ENCODE data around the gene KIAA2012.

The KIAA2012 gene

DNA sequence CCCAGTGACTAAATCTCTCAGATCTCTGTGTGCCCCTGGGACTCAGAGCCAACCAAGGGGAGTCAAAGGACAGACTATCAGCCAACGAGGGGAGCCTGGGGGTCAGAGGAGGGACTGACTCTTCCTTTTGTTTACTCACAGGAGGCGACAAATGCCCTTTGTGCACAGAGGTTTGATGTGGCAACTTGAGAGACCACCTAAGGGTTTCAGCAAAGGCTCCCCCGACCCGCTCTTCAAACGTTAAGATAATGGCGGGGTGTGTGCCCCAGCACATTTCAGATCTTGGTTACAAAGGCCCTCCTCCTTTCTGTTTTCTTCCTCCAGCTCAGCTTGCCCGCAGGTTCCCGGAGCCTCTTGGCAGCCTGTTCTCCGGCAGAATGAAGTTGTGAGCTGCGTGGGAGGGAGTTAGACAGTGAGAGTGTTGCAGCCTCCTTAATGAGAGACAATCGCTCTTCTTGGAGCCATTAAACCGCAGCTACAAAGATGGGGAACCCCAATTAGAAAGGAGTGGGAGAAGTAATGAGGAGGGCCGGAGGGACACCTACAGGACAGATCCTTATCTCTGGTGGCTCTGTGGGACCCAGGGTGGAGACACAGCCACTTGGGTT, 76.2 kb downstream of the KIAA2012 start:
- DNase-seq, result no peak
- TF ChIP-seq POLR2A (IDR thresholded peaks at IDR 0.05; ENCODE audit: low read length), result no peak
- no peak for TF ChIP-seq GATA1 (IDR thresholded peaks at IDR 0.05; ENCODE audit: low read depth, low read length)

DNA sequence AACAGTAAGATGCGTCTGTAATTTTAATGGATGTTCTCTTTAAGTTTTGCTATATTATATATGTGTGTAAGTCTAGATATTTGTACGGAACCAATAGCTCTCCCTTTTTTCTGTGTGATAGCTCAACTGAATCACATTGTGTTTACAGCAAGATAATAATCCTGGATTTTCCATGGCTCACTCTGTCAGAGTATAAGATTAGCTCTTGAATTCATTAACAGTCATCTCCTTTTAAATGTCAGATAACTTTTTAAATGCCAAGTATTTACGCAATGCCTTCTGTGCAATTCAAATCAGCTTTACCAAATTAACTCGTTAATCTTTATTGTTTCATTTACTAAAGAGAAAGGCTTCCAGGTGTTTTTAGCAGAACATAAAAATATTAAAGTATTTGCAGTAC, 76.9 kb downstream of the KIAA2012 start:
- DNase-seq, result no peak
- TF ChIP-seq POLR2A (IDR thresholded peaks at IDR 0.05; ENCODE audit: low read length), result no peak
- no peak for TF ChIP-seq GATA1 (IDR thresholded peaks at IDR 0.05; ENCODE audit: low read depth, low read length)

DNA sequence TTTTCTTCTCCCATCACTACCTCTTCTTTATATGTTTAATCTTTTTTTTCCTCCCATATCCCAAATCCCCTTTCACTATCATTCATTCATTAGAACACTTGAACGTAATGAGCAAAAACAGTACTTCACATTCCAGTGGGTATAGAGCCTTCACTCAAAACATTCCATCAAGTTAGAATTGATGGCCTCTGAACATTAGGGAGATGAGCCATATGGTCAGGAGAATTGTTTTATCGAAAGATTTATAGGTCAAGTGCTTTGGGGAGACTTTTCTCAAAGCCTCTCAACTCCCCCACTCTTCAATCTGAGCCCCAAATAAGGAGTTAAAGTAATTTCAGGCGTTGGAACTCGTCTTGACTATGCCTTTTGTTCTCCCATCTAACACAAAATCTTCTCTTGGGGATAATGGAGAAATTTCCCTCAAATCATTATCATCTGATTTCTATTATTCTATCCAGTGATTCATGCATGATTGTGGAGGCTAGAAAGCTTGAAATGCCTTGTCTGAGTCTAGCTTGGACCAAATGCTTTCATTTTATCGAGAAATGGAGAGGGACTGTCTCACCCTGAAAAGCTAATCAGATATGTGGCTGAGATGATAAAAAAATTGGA, 79.2 kb downstream of the KIAA2012 start:
- TF ChIP-seq GATA1 (IDR thresholded peaks at IDR 0.05; ENCODE audit: low read depth, low read length) (no peak), POLR2A (IDR thresholded peaks at IDR 0.05; ENCODE audit: low read length) (no peak)
- DNase-seq, result no peak

DNA sequence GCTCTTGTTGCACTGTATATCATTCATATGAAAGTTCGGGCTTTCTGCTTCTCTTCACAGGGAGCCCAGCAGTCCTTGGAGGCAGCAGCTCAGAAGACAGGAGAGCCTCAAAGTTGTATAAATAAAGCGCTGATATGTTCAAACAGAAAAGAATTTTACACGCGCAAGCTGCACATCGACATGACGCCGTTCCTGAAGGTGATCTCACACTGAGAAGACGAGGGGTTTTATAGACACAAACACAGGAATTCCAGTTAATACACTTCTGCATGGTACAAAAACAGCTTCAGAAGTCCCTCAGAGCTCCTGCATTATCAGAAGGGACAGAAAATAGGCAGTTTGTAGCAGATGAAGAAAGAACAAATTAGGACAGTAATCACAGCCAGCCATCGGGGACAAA, 81.6 kb downstream of the KIAA2012 start:
- TF ChIP-seq GATA1 (IDR thresholded peaks at IDR 0.05; ENCODE audit: low read depth, low read length) (no peak), POLR2A (IDR thresholded peaks at IDR 0.05; ENCODE audit: low read length) (no peak)
- no peak for DNase-seq

DNA sequence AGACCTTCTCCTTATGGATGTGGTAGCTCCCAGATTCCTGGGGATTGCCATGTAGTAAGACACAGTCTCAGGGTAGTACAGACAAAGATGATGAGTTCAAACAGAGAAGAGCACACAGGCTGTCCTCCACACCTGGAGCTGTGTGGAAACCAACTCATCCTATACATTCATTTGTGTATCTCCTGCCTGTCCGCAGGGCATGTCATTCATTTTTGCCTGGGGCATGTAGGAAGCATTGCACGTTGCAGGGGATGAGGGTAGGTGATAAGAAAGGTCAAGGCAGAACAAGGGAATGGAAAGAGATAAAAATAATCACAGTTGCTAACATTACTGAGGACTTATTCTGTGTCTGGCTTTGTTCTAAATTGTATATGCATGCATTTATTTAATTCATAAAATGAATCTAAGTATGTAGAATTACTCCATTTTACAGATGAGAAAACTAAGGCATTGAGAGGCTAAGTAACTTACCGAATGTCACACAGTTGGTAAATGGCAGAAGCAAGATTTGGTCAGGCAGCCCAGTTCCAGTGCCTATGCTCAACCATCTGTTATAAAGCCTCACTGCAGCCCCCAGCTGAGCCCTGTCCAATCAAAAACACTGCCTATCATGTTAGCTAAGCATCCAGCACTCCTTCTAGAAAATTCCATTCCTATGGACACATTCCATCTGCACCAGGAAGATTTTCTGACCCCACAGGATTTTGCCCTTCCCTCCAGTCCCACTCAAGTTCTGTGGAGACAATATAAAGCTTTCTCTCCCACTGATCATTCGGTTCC, 84.3 kb downstream of the KIAA2012 start:
- TF ChIP-seq POLR2A (IDR thresholded peaks at IDR 0.05; ENCODE audit: low read length) (no peak), GATA1 (IDR thresholded peaks at IDR 0.05; ENCODE audit: low read depth, low read length) (no peak)
- DNase-seq, result no peak

DNA sequence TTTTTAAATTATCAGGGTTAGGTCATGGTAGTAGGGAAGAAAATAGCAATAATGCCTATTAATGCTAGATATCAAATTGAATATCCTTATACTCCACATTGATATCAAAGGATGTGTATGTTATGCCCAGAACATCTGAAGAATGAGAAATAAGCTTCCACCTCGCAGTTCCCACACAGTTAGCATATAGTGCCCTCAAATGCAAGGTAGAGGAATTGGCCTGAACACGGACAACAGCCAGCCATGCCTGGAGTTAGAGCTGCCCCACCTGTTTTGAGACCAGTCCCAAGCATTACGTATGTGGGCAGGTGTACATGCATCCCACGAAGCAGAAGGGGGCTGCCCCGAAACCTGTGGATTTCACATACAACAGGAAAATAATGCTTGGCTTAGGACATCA, 85.7 kb downstream of the KIAA2012 start:
- DNase-seq, result no peak
- no peak for TF ChIP-seq POLR2A (IDR thresholded peaks at IDR 0.05; ENCODE audit: low read length)
- no peak for TF ChIP-seq GATA1 (IDR thresholded peaks at IDR 0.05; ENCODE audit: low read depth, low read length)

DNA sequence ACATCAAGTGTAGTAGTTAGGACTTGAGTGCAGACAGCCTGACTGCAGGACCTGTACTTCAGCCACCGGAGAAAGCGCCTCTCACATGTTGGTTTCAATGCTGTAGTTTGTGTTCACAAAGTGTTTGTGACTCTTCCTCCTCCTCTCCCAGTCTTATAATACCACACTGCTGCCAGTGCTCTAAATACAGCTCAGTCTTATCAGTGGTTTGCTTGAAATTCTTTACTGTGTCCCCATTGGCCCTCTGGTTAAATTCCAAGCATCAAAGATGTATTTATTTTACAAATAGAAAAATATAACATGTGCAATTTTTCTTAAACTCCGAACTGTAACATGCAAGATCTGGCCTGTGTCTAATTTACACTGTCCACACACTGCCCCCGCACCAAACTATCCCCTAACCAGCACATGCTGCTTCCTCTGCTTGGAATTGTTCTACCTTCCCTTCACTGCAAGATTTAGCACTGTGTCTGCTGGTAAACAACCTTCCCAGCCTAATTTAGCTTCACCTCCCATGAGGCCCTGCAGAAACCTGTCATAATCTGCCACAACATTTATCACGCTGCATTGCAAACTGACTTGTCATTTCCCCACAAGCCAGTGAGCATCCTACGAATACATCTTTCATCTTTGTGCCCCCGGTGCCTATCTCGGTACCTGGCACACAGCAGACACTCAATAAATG, 88.2 kb downstream of the KIAA2012 start:
- no peak for DNase-seq
- TF ChIP-seq POLR2A (IDR thresholded peaks at IDR 0.05; ENCODE audit: low read length), result no peak
- TF ChIP-seq GATA1 (IDR thresholded peaks at IDR 0.05; ENCODE audit: low read depth, low read length), result no peak

DNA sequence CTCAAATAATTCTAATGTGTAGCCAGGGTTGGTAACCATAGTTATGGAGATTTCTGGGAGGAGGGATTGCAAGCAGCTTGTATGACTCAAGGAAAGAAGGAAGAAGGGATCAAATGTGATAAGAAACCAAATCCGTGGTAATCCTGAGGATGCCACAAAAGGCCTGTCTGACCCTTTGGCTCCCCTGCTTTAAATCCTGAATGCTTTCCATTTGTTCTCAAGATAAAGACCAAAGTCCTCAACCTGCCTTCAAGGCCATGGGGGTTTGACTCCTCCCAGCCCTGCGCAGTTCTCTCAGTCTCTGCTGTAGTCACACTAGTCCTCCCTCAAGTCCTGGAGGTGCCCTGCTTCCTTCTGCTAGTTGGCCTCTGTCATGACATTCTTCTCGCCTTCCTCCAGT, 91.4 kb downstream of the KIAA2012 start:
- no peak for DNase-seq
- TF ChIP-seq POLR2A (IDR thresholded peaks at IDR 0.05; ENCODE audit: low read length) (no peak), GATA1 (IDR thresholded peaks at IDR 0.05; ENCODE audit: low read depth, low read length) (no peak)

DNA sequence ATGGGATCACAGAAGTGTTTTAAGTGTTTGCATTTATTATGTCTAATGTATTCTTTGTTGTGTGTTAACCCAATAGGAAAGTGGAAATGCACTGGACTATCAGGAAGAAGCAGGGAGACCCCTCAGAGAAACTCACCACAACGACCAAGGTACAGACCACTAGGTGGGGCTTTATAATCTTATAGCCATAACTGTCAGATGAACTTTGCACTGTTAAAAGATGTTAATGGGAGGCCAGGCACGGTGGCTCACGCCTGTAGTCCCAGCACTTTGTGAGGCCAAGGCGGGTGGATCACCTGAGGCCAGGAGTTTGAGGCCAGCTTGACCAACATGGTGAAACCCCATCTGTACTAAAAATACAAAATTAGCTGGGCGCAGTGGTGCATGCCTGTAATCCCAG, 92.2 kb downstream of the KIAA2012 start:
- no peak for DNase-seq
- no peak for TF ChIP-seq POLR2A (IDR thresholded peaks at IDR 0.05; ENCODE audit: low read length)
- no peak for TF ChIP-seq GATA1 (IDR thresholded peaks at IDR 0.05; ENCODE audit: low read depth, low read length)

DNA sequence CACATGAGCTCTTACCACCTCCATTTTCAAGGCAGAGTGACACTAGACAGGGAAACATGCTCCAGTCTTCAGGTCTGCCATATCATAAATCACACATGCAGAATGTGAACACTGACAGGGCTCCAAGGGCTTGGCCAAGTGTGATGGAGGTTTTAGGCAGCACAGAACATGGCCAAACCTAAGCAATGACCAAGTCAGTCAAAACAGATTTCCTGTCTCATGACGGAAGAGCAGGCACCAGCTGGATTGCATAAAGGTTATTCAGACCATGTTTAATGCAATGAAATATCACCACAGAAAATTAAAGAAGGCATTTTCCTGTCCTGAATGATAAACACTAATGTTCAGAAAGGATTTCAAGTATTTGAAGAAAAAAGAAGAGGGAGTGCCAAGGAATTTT, 92.9 kb downstream of the KIAA2012 start:
- TF ChIP-seq GATA1 (IDR thresholded peaks at IDR 0.05; ENCODE audit: low read depth, low read length), result no peak
- TF ChIP-seq POLR2A (IDR thresholded peaks at IDR 0.05; ENCODE audit: low read length), result no peak
- DNase-seq, result no peak

DNA sequence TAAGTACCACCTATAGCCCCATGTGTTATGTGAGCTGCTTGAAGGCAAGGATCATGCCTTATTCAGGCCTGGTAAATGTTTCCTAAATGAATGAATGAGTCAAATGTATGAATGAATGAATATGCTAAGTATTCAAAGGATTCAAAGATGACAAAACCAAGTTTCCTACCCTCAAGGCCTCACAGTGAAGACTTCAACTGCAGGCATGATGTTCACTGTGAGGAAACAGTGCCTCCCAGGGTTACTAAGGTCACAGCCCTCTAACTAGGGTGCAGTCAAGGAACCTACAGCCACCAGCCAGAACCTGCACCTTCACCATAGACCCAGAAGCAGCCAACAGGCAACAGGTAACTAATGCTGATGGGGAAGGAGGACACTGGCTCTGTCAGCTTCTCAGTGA, 96.1 kb downstream of the KIAA2012 start:
- no peak for TF ChIP-seq POLR2A (IDR thresholded peaks at IDR 0.05; ENCODE audit: low read length)
- TF ChIP-seq GATA1 (IDR thresholded peaks at IDR 0.05; ENCODE audit: low read depth, low read length), result no peak
- DNase-seq, result no peak

DNA sequence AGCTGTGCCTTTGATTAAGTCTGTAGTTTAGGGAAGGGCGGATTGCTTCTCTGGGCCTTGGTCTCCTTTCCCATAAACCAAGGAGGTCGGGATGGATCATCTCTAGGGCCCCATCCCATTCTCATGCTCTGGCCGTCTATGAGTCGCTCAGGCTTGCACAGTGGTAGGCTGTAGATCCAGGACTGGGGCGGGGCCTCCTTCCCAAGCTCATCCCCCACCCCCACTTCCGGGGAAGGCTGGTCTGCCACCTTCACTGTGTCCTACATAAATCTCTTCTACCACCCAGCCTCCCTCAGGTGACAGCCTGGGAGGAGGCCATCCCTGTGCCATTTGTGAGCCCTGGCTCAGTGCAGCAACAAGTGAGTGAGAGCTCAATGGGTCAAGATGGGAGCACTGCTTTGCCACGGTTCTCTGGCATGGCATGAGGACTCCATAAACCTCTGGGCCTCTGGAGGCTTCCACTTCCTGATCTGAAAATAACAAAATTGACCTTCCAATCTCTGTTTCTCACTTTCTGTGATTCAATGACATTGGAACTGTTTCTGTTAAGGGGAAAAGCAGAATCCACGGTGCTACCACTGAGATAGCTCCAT, 96.9 kb downstream of the KIAA2012 start:
- TF ChIP-seq POLR2A (IDR thresholded peaks at IDR 0.05; ENCODE audit: low read length) (no peak), GATA1 (IDR thresholded peaks at IDR 0.05; ENCODE audit: low read depth, low read length) (no peak)
- DNase-seq, result no peak

DNA sequence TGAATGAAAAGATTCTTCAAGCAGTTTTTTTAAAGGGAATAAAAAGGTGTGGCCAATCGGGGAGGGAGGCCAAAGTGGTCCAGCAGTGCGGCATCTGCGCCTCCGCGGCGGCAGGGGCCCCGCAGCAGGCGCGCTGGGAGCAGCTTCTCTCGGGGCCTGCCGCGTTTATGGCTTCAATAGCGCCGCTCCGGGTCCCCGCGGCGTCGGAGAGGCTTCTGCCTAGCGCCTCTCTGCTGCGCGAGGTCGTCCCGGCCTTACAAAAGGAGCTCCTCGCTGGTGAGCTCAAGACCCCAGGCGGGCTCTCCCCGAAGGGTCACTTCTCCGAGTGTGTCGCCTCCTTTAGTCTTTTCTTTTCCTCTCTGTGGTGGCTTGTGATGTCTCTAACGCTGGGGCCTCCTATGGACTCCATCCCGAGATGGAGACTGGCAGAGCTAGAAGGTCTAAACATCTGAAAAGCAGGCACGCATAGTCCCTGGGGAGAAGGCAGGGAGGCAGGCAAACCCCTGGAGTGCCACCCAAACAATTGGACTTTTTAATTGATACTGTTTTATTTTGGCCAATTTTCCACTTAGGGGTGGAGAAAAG, 98.3 kb downstream of the KIAA2012 start:
- DNase-seq, result no peak
- TF ChIP-seq POLR2A (IDR thresholded peaks at IDR 0.05; ENCODE audit: low read length), result no peak
- TF ChIP-seq GATA1 (IDR thresholded peaks at IDR 0.05; ENCODE audit: low read depth, low read length), result no peak

Measured in erythroblast (primary cell).